ENCODE data around the gene RGPD5. TPM values are rescaled to one million over a fixed set of nuclear protein-coding genes. Genes with fewer than 3 reads are reported as not detected.
A peak's percentile ranks its signal among the peaks of the same experiment; 100 is the strongest.
"Not testable (repeated sequence)": the region's sequence is repeated elsewhere in the genome, so short reads cannot be mapped to it uniquely, and the experiment has no call there.

The RGPD5 gene
- total RNA-seq, result 10 to 100 TPM; 20.5 to 59.3 TPM

DNA sequence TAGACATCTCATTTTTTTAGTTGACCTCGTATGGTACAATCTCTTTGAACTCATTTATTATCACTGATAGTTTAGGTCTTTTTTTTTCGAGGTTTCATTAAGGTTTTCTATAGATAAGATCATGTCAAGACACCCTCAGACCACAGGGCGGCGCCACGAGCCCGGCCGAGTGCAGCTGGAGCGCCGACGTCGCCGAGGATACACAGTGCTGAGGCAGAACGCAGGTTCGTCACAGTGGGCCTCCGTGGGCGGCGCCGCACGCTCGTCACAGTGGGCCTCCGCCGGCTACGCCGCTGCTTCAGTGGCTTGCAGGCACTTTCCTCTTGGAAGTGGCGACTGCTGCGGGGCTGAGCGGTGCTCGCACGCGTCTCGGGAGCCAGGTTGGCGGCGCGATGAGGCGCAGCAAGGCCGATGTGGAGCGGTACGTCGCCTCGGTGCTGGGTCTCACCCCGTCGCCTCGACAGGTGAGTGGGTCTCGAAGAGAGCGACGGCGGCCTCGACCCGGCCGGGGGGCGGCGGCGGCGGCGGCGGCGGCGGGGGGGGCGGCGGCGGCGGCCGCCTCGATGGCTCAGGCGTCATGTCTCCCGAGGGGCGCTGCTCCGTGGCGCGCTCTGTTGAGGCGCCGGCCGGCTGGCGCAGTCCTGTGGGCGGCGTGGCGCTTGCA is at the start of gene RGPD5:
RGPD5 (plus strand) TSS at position 232 of the 664 bp plus-strand sequence; CDS start at position 393, 161 bp downstream.
- H3K27ac Mint-ChIP-seq; H3K9me3 Mint-ChIP-seq; H3K27me3 Mint-ChIP-seq; H3K36me3 Mint-ChIP-seq; H3K4me1 Mint-ChIP-seq (ENCODE audit: low read depth in 2 of 2); H3K4me3 Mint-ChIP-seq; DNase-seq (ENCODE audit: low spot score): not testable (repeated sequence)
- peak; percentile 100 for ATAC-seq

DNA sequence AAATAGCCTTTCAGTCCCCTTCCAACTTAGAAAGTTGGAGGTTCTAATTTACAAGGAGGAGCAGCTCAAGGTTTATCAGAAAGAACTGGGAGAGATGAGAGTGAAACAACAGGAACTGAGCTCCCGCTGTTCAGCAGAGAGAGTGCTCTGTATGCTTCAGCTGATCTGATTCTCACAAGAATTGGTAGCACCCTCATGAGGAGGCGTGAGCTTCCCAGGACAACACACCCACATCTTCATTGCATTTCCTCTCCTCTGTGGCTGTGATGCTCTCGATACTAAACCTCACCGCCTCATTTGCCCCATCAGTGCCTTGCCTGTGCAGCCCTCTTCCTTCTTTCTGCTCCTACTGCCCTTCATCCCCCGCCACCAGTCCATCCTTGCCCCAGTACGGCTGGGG is 42.5 kb upstream of the RGPD5 start:
- not testable (repeated sequence) for H3K4me1 Mint-ChIP-seq (ENCODE audit: low read depth in 2 of 2); H3K27me3 Mint-ChIP-seq; DNase-seq (ENCODE audit: low spot score); H3K4me3 Mint-ChIP-seq; ATAC-seq; H3K27ac Mint-ChIP-seq; H3K9me3 Mint-ChIP-seq; H3K36me3 Mint-ChIP-seq

DNA sequence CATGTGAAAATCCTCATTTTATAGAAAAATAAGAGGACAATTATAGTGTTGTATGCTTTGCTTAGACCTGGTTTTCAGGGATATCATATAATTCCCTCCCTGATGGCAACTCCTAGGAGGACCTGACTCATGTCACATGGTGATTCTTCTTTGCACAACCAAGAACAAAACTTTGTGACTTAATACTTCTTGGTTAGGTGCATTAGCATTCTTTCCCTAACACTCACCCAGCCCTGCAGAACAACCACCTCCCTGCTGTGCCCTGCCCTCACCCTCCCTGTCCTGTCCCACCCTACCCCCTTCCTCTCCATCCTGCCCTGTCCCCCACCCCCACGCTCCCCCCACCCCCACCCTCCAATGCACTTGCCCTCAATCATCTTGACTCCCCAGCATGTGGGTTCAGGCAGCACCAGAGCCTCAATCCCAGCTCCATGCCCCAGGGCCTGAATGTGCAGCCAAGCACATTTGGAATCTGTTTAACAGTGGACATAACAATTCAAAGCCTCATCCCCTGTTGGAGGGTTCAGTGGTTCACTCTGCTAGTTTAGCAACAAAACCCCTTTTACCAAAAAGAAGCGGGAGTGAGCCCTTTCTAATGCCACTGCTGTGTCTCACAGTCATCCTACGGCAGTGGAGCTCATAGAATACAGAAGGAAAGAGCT is 36.8 kb upstream of the RGPD5 start:
- H3K4me1 Mint-ChIP-seq (ENCODE audit: low read depth in 2 of 2); H3K27me3 Mint-ChIP-seq; H3K36me3 Mint-ChIP-seq; H3K4me3 Mint-ChIP-seq; DNase-seq (ENCODE audit: low spot score); H3K27ac Mint-ChIP-seq; ATAC-seq; H3K9me3 Mint-ChIP-seq: not testable (repeated sequence)

DNA sequence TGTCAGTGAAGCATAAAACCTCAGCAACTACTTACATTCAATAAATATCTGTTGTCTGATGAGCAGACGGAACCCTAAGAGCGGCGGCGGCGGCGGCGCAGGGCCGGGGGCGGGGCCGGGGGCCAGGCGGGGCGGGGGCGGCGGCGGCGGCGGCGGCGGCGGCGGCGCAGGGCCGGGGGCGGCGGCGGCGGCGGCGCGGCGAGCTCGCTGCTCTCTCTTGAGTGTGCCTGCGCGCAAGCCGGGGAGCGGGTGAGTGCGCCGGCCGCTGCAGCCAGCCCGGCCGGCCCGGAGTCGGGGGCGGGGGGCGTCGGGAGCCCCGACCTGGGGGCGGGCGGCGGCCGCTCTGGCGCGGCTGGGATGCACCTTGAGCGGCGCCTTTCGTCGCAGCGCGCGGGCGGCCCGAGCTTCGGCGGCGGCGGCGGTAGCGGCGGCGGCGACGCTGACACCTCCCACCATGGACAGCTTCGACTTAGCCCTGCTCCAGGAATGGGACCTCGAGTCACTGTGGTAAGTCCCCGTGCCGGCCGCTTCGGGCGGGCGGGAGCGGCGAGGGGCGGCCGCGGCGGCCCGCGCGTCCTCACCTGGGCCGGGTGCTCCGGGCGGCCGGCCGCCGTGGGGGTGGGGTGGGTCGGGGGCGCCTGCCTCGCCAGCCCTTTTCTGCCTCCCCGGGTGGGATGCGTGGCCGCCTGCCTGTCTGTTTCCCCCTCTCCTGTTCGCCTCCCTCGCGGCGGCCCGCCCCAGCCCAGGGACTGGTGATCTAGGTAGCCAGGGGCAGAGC is 33.7 kb upstream of the RGPD5 start:
- not testable (repeated sequence) for H3K36me3 Mint-ChIP-seq; H3K4me1 Mint-ChIP-seq (ENCODE audit: low read depth in 2 of 2); H3K27ac Mint-ChIP-seq; H3K9me3 Mint-ChIP-seq; DNase-seq (ENCODE audit: low spot score); H3K4me3 Mint-ChIP-seq; H3K27me3 Mint-ChIP-seq
- ATAC-seq, result peak; percentile 44 to 57

DNA sequence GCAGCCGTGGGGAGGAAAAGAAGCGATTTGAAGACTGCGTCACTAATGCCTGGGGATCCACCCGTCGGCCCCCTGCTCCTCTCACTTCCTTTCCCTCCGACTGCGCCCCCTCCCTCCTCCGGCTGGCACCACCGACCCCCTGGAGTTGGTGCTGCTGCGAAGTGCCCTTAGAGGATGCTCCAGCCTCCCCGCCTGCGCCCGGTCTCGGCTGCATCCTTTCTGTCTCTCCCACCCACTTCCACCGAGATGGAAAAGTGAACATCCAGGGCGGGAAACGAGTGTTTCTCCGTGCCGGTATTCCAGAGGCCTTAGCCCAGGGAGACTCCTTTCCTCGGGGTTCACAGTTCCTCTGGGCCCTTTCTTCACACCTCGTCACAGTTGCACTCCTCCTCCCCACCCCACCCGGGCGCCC is 33.1 kb upstream of the RGPD5 start:
- not testable (repeated sequence) for H3K36me3 Mint-ChIP-seq; H3K27ac Mint-ChIP-seq; H3K4me1 Mint-ChIP-seq (ENCODE audit: low read depth in 2 of 2); H3K4me3 Mint-ChIP-seq; H3K27me3 Mint-ChIP-seq; H3K9me3 Mint-ChIP-seq; DNase-seq (ENCODE audit: low spot score)
- peak in 1 of 2 donors; percentile 57 for ATAC-seq

DNA sequence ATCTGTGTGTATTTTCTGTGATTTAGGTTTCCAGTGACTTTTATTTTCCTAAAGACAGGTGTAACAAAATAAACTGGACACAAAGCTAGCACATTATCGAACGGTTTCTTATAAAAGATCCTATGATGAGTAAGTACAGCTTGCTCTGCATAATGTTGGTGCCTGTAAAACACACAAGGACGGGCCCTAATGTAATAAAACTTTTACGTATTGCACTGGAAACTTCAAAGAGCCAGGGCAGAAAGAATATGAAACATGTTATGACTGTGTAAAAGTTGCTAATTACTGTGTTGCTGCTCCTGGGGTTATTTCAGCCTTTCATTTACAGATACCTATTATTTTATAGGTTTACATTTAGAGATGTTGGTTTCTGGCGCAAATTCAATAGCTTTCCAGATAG is 32.1 kb upstream of the RGPD5 start:
- H3K27ac Mint-ChIP-seq; H3K4me3 Mint-ChIP-seq; H3K9me3 Mint-ChIP-seq; H3K36me3 Mint-ChIP-seq; DNase-seq (ENCODE audit: low spot score); H3K27me3 Mint-ChIP-seq; H3K4me1 Mint-ChIP-seq (ENCODE audit: low read depth in 2 of 2); ATAC-seq: not testable (repeated sequence)

DNA sequence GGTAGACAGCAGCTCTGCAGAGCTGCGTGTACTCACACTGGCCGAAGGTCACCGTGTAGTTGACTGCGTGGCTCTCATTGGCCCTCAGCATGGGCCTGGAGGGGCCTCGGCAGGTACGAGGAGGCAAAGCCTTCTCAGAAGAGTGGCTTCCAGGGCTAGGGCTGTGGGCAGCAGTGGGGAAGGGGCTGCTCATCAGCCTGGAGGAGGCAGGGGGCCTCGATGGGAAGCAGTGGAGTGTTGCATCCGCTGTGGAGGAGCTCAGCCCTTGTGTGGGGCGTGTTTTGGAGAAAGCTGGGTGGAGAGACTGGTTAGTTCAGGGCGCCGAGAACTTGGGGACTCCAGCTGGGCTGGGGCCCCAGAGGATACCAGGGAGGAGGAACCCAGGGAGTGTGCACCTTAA is 28.0 kb upstream of the RGPD5 start:
- H3K9me3 Mint-ChIP-seq; H3K4me1 Mint-ChIP-seq (ENCODE audit: low read depth in 2 of 2); DNase-seq (ENCODE audit: low spot score); H3K27ac Mint-ChIP-seq; H3K4me3 Mint-ChIP-seq; H3K36me3 Mint-ChIP-seq; H3K27me3 Mint-ChIP-seq: not testable (repeated sequence)
- ATAC-seq, result peak; percentile 20 to 44

DNA sequence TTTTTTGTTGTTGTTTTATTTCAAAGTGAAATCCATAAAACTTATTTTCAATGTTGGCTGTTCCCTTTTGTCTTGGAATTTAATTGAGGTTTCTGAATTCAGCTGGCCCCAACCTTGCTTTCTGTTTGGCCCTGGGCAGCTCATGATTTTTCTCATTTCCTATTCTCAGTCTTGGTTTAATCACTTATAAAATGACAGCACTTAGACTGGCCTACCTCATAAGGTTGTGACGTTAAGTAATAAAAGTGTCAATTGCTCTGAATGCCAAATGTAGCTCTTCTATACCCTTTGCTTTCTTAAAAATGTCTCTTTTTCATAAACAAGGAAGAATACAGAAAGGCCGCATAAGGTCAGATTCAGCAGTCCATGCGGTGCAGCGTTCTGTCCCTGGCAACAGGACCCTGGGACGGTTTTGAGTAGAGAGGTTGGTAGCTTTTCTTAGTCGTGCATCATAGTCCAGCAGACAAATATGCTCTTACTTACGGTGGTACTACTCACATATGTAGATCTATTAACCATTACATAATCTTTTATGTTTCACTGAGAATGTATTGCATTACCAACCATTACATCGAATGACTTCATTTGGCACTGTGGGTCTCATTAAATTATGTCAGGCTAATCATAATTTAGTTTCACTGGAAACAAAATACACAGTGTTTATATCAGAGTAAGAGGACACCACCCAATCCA is 27.1 kb upstream of the RGPD5 start:
- ATAC-seq; H3K36me3 Mint-ChIP-seq; DNase-seq (ENCODE audit: low spot score); H3K4me1 Mint-ChIP-seq (ENCODE audit: low read depth in 2 of 2); H3K27me3 Mint-ChIP-seq; H3K9me3 Mint-ChIP-seq; H3K27ac Mint-ChIP-seq; H3K4me3 Mint-ChIP-seq: not testable (repeated sequence)

DNA sequence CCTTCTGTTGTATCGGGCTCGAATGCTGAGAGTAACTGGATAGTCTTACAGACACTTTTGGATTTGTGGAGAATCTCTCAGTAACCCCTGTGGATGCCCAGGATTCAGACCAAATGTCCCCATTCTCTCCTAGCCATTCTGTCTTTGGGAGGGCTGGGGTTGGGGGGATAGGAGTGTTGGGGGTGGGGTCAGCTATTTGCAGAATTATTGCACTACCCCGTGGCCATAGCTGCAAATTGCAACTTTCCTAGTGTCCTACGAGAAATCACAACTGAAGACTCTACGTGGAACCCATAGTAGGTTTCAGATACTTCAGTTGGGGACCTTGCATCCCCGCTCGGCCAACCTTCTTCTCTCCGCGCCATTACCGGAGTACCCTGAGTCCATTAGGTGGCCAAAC is 25.2 kb upstream of the RGPD5 start:
- not testable (repeated sequence) for DNase-seq (ENCODE audit: low spot score); H3K27ac Mint-ChIP-seq; ATAC-seq; H3K4me3 Mint-ChIP-seq; H3K36me3 Mint-ChIP-seq; H3K27me3 Mint-ChIP-seq; H3K4me1 Mint-ChIP-seq (ENCODE audit: low read depth in 2 of 2); H3K9me3 Mint-ChIP-seq

DNA sequence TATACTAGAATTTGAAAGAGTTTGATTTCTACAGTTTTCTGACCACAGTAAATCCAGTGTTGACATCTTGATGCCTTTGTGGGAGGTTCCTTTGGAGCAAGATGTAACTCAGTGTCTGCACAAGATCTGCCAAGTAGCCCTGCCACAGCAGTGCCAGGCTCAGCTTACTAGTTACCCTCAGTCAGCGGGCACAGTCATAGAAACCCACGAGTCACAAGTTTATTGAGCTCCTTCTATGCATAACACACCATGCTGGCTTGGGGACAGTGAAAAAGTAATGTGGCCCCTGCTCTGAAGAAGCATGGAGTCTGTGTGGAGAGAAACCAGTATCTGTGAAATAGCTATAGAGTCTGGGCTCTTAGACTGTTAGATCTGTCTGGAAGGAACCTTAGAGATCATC is 15.0 kb upstream of the RGPD5 start:
- not testable (repeated sequence) for H3K9me3 Mint-ChIP-seq; H3K27ac Mint-ChIP-seq; ATAC-seq; H3K27me3 Mint-ChIP-seq; DNase-seq (ENCODE audit: low spot score); H3K4me1 Mint-ChIP-seq (ENCODE audit: low read depth in 2 of 2); H3K36me3 Mint-ChIP-seq; H3K4me3 Mint-ChIP-seq

DNA sequence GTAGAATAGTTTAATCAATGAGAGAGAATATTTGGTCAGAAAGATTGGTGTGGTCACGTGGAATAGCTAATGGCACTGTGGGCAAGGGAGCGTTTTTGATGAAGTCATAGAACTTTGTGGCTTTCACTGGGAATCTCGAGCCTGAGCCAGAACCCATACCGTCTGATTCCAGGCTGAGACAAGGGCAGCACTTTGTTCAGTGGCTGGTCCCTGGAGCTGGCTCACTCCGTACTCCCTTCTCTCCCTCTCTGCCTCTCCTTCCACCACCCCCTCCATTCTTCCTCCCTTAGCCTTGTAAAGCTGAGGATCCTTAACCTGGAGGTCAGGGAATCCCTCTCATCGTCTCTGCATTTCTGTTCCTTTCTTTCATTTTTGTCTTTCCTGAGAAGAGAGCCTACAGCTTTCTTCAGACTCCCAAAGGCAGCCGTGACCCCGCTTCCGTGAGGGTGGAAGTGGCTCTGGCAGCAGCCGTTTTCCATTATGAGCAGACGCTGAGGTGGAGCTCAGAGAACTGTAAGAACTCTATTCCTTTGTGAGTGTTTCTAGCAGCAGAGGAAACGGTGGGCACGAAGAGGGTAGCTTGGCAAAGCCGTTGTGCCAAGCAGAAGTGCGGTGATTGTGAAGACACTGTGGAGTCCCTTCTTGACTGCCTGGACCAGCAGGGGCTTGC is 12.8 kb upstream of the RGPD5 start:
- H3K4me3 Mint-ChIP-seq; H3K4me1 Mint-ChIP-seq (ENCODE audit: low read depth in 2 of 2); ATAC-seq; H3K36me3 Mint-ChIP-seq; H3K9me3 Mint-ChIP-seq; H3K27me3 Mint-ChIP-seq; H3K27ac Mint-ChIP-seq; DNase-seq (ENCODE audit: low spot score): not testable (repeated sequence)

DNA sequence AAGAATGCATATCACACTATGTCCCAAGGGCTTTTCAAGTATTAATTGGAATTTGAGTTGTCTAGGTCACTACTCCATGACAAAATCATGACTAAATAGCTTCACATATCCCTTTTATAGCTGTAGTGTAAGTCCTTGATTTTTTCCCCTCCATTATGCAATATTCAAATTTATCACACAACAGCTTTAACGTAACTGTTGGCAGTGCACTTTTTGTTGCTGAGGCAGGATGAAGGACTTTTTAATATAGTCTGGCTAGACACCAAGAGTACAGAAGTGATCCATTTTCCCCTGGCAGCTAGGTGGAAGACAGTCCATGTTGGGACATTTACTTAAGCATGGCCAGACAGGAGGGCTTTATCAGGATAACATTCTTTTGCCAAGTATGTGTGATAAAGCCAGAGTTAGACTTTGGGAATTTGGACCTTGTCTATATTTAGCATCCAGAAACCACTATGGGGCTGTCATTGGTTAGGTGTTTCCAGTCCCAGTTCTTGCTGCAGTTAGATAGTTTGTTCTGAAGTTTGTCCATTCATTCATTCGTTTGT is 11.6 kb upstream of the RGPD5 start:
- H3K27ac Mint-ChIP-seq; H3K27me3 Mint-ChIP-seq; DNase-seq (ENCODE audit: low spot score); H3K4me3 Mint-ChIP-seq; H3K36me3 Mint-ChIP-seq; H3K9me3 Mint-ChIP-seq; H3K4me1 Mint-ChIP-seq (ENCODE audit: low read depth in 2 of 2); ATAC-seq: not testable (repeated sequence)

DNA sequence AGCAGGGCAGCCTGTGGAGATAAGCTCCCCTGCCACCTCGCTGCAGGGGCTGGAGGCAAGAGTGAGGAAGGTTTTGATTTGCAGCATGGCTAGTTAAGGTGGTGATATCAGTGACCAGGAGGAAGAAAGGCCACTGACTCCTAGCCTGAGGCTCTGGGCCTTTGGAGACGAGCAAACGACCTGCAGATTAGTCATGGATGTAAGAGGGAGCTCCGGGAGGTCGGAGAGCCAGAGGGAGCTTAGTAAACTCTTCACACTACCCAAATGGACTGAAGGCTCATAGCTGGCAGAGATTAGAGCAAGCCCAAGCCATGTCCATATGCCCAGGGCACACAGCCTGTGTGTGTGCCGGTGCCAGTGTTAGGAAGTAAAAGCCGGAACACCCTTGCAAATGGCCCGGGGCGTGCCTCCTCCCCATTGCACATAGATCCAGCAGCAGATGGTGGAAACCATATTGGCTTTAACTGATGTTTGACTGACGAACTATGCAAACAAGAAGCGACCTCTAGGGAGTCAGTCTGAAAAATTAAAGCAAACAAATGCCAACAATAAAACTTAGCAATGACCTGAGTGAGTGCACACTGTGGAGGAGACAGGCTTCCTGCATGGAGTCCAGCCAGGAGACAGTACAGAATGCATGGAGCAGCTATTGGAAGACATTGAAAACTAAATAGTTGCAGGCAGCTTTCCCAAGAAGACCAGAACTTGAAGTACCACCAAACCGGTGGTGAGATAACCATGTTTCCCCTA is 2.4 kb upstream of the RGPD5 start:
- H3K4me1 Mint-ChIP-seq (ENCODE audit: low read depth in 2 of 2); H3K27ac Mint-ChIP-seq; DNase-seq (ENCODE audit: low spot score); ATAC-seq; H3K4me3 Mint-ChIP-seq; H3K36me3 Mint-ChIP-seq; H3K27me3 Mint-ChIP-seq; H3K9me3 Mint-ChIP-seq: not testable (repeated sequence)
